Measurements from ENCODE around the gene CARD9. TPM values are rescaled to one million over a fixed set of nuclear protein-coding genes. Genes with fewer than 3 reads are reported as not detected.

Gene CARD9
- total RNA-seq, 1 experiment from 2014 or later = 1.7 TPM

DNA sequence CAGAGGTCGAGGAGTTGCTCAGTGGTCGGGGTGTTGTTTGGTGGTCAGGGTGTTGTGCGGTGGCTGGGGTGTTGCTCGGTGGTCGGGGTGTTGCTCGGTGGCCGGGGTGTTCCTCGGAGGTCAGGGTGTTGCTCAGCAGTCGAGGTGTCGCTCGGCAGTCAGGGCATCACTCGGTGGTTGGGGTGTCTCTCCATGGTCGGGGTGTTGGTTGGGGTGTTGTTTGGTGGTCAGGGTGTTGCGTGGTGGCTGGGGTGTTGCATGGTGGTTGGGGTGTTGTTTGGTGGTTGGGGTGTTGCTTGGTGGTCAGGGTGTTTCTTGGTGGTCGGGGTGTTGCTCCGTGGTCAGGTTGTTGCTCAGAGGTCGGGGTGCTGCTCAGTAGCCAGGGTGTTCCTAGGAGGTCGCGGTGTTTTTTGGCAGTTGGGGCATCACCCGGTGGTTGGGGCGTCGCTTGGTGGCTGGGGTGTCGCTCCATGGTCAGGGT is 57.2 kb downstream of the CARD9 start:
- intact Hi-C loops (cut with micrococcal nuclease; ENCODE audit: unreplicated experiment) = no loop called here
- BruUV-seq (replicated peaks) = no TSS peak
- Histone ChIP-seq H3K27ac (ENCODE audit: low read length) (no peak overlapping the region), H3K36me3 (ENCODE audit: control insufficient read depth, insufficient read depth, low read length) (no peaks in the 10 kb centered on the region), H3K4me3 (ENCODE audit: low read depth in 2 of 2, low read length in 2 of 2) (no peak overlapping the region), H3K4me1 (ENCODE audit: control insufficient read depth, insufficient read depth, low read length) (peaks cover 2% of the 10 kb centered on the region; the same call in 1 of the 2 replicates), H3K27me3 (ENCODE audit: control insufficient read depth, insufficient read depth, low read length) (no peaks in the 10 kb centered on the region), H3K9me3 (ENCODE audit: control insufficient read depth, insufficient read depth, low read depth, low read length) (no peaks in the 10 kb centered on the region)
- CTCF ChIA-PET = no interaction called here
- in situ Hi-C loops (cut with HindIII; ENCODE audit: low pct_unique_long_range_greater_than_20kb, low sequenced_read_pairs) = no loop called here
- TF ChIP-seq TCF7L2 (IDR thresholded peaks at IDR 0.05; ENCODE audit: low read depth, low read length) (no peak), SIN3A (IDR thresholded peaks at IDR 0.05; ENCODE audit: borderline replicate concordance, insufficient read depth, low read depth, low read length) (no peak), POLR2AphosphoS5 (IDR thresholded peaks at IDR 0.05; ENCODE audit: low read depth, low read length) (no peak), REST (IDR thresholded peaks at IDR 0.05; ENCODE audit: insufficient read depth in 1 of 2, low read depth in 2 of 2, low read length in 1 of 2) (no peak)
- TF ChIP-seq, protein P1, sequence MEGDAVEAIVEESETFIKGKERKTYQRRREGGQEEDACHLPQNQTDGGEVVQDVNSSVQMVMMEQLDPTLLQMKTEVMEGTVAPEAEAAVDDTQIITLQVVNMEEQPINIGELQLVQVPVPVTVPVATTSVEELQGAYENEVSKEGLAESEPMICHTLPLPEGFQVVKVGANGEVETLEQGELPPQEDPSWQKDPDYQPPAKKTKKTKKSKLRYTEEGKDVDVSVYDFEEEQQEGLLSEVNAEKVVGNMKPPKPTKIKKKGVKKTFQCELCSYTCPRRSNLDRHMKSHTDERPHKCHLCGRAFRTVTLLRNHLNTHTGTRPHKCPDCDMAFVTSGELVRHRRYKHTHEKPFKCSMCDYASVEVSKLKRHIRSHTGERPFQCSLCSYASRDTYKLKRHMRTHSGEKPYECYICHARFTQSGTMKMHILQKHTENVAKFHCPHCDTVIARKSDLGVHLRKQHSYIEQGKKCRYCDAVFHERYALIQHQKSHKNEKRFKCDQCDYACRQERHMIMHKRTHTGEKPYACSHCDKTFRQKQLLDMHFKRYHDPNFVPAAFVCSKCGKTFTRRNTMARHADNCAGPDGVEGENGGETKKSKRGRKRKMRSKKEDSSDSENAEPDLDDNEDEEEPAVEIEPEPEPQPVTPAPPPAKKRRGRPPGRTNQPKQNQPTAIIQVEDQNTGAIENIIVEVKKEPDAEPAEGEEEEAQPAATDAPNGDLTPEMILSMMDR (IDR thresholded peaks at IDR 0.05) = no peak
- no peak for DNase-seq (ENCODE audit: low read depth, low spot score)
- no peak for ATAC-seq
- POLR2A ChIA-PET = no interaction called here

DNA sequence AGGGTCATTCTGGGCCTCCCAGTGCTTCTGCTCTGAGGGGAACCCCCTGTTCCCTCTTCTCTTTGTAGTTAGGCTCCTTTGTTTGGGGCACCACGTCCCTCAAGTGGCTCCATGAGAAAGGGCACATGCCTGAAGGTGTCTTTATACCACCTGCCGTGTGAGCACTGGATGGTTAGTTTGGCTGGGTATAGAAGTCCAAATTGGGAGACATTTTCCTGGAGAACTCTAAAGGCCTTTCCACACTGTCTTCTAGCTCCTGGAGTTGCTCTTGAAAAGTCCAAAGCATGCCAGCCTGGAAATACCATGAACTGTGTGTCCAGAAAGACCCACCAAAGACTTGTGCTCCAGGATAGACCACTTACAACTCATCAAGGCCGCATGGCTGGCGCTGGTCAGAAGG is 58.5 kb downstream of the CARD9 start:
- no peak overlapping the region for H3K27ac ChIP-seq (ENCODE audit: low read length)
- H3K4me1 ChIP-seq (ENCODE audit: control insufficient read depth, insufficient read depth, low read length) = peaks cover 4% of the 10 kb centered on the region; the same call in 1 of the 2 replicates
- ChIA-PET CTCF (no interaction called here), POLR2A (no interaction called here)
- ATAC-seq (no peak), DNase-seq (ENCODE audit: low read depth, low spot score) (no peak)
- H3K9me3 ChIP-seq (ENCODE audit: control insufficient read depth, insufficient read depth, low read depth, low read length) = no peaks in the 10 kb centered on the region
- in situ Hi-C loops (cut with HindIII; ENCODE audit: low pct_unique_long_range_greater_than_20kb, low sequenced_read_pairs) (no loop called here), intact Hi-C loops (cut with micrococcal nuclease; ENCODE audit: unreplicated experiment) (no loop called here)
- TF ChIP-seq REST (IDR thresholded peaks at IDR 0.05; ENCODE audit: insufficient read depth in 1 of 2, low read depth in 2 of 2, low read length in 1 of 2) = no peak
- no peak for TF ChIP-seq TCF7L2 (IDR thresholded peaks at IDR 0.05; ENCODE audit: low read depth, low read length)
- no peak for TF ChIP-seq POLR2AphosphoS5 (IDR thresholded peaks at IDR 0.05; ENCODE audit: low read depth, low read length)
- TF ChIP-seq SIN3A (IDR thresholded peaks at IDR 0.05; ENCODE audit: borderline replicate concordance, insufficient read depth, low read depth, low read length) = no peak
- TF ChIP-seq, protein P1 (IDR thresholded peaks at IDR 0.05) = no peak
- no peaks in the 10 kb centered on the region for H3K36me3 ChIP-seq (ENCODE audit: control insufficient read depth, insufficient read depth, low read length)
- H3K27me3 ChIP-seq (ENCODE audit: control insufficient read depth, insufficient read depth, low read length) = no peaks in the 10 kb centered on the region
- no TSS peak for BruUV-seq (replicated peaks)
- no peak overlapping the region for H3K4me3 ChIP-seq (ENCODE audit: low read depth in 2 of 2, low read length in 2 of 2)
